T-cell (primary cell): ENCODE measurements around the gene SRSF4. TPM values are rescaled to one million over a fixed set of nuclear protein-coding genes. Genes with fewer than 3 reads are reported as not detected.

ENCODE experiments used
- ATAC-seq, 4 experiments: fragments of 200-7000 bp in 3 of 4; fragments of 150-1000 bp in 1 of 4; cut with Tn5 transposase; replicated peaks in 1 of 4; 1 replicate in 3 of 4; 2 replicates in 1 of 4; pipeline ENCODE4 v1.10.0; 2021; ENCODE audit warnings: moderate library complexity in 3 of 4, mild to moderate bottlenecking in 2 of 4, moderate number of reproducible peaks in 1 of 4
- CTCF ChIA-PET, 2 donors: fragments of 300-600 bp; sonication (Branson Sonifier 250); formaldehyde crosslinking; loops; one replicate each; lab custom pipeline; 2022; ENCODE audit warnings: antibody characterized with exemption in 2 of 2; lab: Charles Lee
- POLR2A ChIA-PET, 2 donors: fragments of 300-600 bp; sonication (Branson Sonifier 250); formaldehyde crosslinking; loops; one replicate each; lab custom pipeline; 2022; ENCODE audit warnings: antibody characterized with exemption in 2 of 2; lab: Charles Lee
- DNase-seq, 35 experiments: peaks; one replicate each; pipeline versions ENCODE4 v3.0.0 to v3.0.0-alpha.2; 2013 to 2023
- H3K27ac ChIP-seq: one replicate; pipeline ENCODE4 v1.5.1; 2013; ENCODE audit warnings: low read length
- H3K27me3 ChIP-seq, 2 experiments: replicated peaks in 1 of 2; 1 replicate in 1 of 2; 2 replicates in 1 of 2; pipeline versions ENCODE4 v1.6.1 to v1.7.0; 2013; ENCODE audit warnings: low read length in 1 of 2, mixed read lengths in 1 of 2; ENCODE audit not compliant: control insufficient read depth in 2 of 2, insufficient read depth in 2 of 2; ENCODE audit errors: extremely low read depth in 1 of 2
- H3K36me3 ChIP-seq, 2 donors: 1 replicate in 1 of 2; 2 replicates in 1 of 2; pipeline versions ENCODE4 v1.6.1 to v1.7.0; 2013; ENCODE audit warnings: low read length in 1 of 2; ENCODE audit not compliant: control insufficient read depth in 2 of 2, insufficient read depth in 1 of 2; ENCODE audit errors: extremely low read depth in 1 of 2
- H3K4me1 ChIP-seq, 2 experiments: 1 replicate in 1 of 2; 2 replicates in 1 of 2; pipeline versions ENCODE4 v1.6.1 to v1.7.0; 2013; ENCODE audit warnings: low read length in 2 of 2, mixed read lengths in 1 of 2; ENCODE audit not compliant: insufficient read depth in 2 of 2, control insufficient read depth in 1 of 2; ENCODE audit errors: extremely low read depth in 1 of 2
- H3K4me3 ChIP-seq, 2 donors: 1 replicate in 1 of 2; 2 replicates in 1 of 2; pipeline versions ENCODE4 v1.5.1 to v1.7.0; 2013; ENCODE audit warnings: mild to moderate bottlenecking in 2 of 2, low read length in 1 of 2, moderate library complexity in 1 of 2; ENCODE audit not compliant: control insufficient read depth in 1 of 2; ENCODE audit errors: extremely low read depth in 1 of 2
- H3K9me3 ChIP-seq: 2 replicates; pipeline ENCODE4 v1.7.0; 2013
- H3K27ac Mint-ChIP-seq, 2 donors: one replicate each; pipeline ENCODE4 v1.8.0; 2020 to 2021; ENCODE audit warnings: mild to moderate bottlenecking in 2 of 2, mixed read lengths in 2 of 2
- H3K27me3 Mint-ChIP-seq, 2 donors: one replicate each; pipeline ENCODE4 v1.8.0; 2021 to 2022; ENCODE audit warnings: mixed read lengths in 2 of 2
- H3K36me3 Mint-ChIP-seq: one replicate; pipeline ENCODE4 v1.8.0; 2021; ENCODE audit warnings: mixed read lengths
- H3K4me1 Mint-ChIP-seq, 3 donors: one replicate each; pipeline ENCODE4 v1.8.0; 2020 to 2022; ENCODE audit warnings: mixed read lengths in 3 of 3, mild to moderate bottlenecking in 1 of 3
- H3K4me3 Mint-ChIP-seq, 3 donors: one replicate each; pipeline ENCODE4 v1.8.0; 2020 to 2022; ENCODE audit warnings: mild to moderate bottlenecking in 3 of 3, mixed read lengths in 3 of 3, moderate library complexity in 3 of 3
- H3K9me3 Mint-ChIP-seq, 3 donors: one replicate each; pipeline ENCODE4 v1.8.0; 2020 to 2022; ENCODE audit warnings: mixed read lengths in 3 of 3
- WGBS: methylation state at CpG from one replicate; pipeline ENCODE4 v1.1.5; 2013; ENCODE audit warnings: missing lambda C conversion rate; ENCODE audit not compliant: insufficient coverage; 5-methylcytosine and 5-hydroxymethylcytosine counted together
- total RNA-seq, 35 experiments: library from RNA in 6 of 35; stranded (reverse) in 6 of 35; fragments of 120-200 nt in 1 of 35; gene quantifications; one replicate each; pipeline versions ENCODE4 v1.2.1 to v1.2.4 and lab custom pipeline; 2013 to 2026

SRSF4 gene
- total RNA-seq, 5 donors from 2014 or later (not counting 1 experiment from before 2014, with no cell fraction given): 76.0 to 90.4 (median 78.9) TPM

- H3K4me3 Mint-ChIP-seq: peak overlapping the region in 1 of 3 donors; percentile 32
- DNase-seq: no peak
Measured at GRCh38 chr1:29176576-29176975, 5.1 kb downstream of the SRSF4 start.

DNA sequence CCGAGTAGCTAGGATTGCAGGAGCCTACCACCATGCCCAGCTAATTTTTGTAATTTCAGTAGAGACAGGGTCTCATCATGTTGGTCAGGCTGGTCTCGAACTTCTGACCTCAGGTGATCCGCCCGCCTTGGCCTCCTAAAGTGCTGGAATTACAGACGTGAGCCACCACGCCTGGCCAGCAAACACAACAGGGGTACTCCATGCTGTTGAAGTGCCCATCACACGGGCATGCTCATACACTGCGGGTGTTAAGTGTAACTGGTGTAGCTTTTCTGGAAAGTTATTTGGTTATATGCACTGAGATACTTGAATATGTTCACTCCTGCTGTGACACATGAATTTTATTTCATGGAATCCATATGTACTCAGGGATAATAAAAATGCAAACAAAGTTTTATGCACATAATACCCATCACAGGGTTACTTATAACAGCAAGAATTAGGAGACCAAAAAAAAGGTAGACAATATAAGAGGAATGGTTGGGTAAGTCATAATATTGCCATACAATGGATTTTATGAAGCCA is 9.2 kb downstream of the SRSF4 start:
- ATAC-seq (no peak), DNase-seq (no peak)
- Histone ChIP-seq H3K9me3 (no peaks in the 10 kb centered on the region), H3K4me3 (no peak overlapping the region), H3K27ac (no peak overlapping the region), H3K27me3 (no peaks in the 10 kb centered on the region), H3K4me1 (peaks cover 21 to 38% of the 10 kb centered on the region in 2 experiments), H3K36me3 (peaks cover 2 to 8% of the 10 kb centered on the region in 2 donors)
- Mint-ChIP-seq H3K27me3 (no peaks in the 10 kb centered on the region), H3K4me1 (peaks cover 67 to 69% (median 69%) of the 10 kb centered on the region in 3 donors), H3K36me3 (peaks cover 32% of the 10 kb centered on the region), H3K9me3 (no peaks in the 10 kb centered on the region), H3K27ac (no peak overlapping the region), H3K4me3 (peak overlapping the region in 1 of 3 donors; percentile 9)
- ChIA-PET CTCF (no interaction called here), POLR2A (no interaction called here)
- 100% methylated on average over 7 of the region's 8 CpGs for WGBS

More at GRCh38 chr1:29176576-29176975, 5.1 kb downstream of the SRSF4 start:
- peaks cover 41 to 45% of the 10 kb centered on the region in 2 experiments for H3K4me1 ChIP-seq
- Mint-ChIP-seq H3K27me3 (no peaks in the 10 kb centered on the region), H3K4me1 (peaks cover 66 to 69% (median 68%) of the 10 kb centered on the region in 3 donors), H3K36me3 (peaks cover 22% of the 10 kb centered on the region), H3K9me3 (no peaks in the 10 kb centered on the region), H3K27ac (peak overlapping the region in 1 of 2 donors; percentile 34)
- no peak overlapping the region for H3K27ac ChIP-seq
- CTCF ChIA-PET: interaction anchor here in 1 of 2 donors (0.7 to 1.1 kb wide), 2 partner anchors 9 to 1258 kb away, joined by 3 read pairs; no protein-coding TSS in a partner anchor
- no peak for ATAC-seq
- H3K27me3 ChIP-seq: no peaks in the 10 kb centered on the region
- no peaks in the 10 kb centered on the region for H3K9me3 ChIP-seq
- POLR2A ChIA-PET: interaction anchor here (0.6 to 0.8 kb wide), 3 partner anchors 9 to 121 kb away, joined by 3 to 9 read pairs (median 5); no protein-coding TSS in a partner anchor
- no CpG with 5 or more reads among the region's 4 CpGs for WGBS
- no peak overlapping the region for H3K4me3 ChIP-seq
- peaks cover 0 to 10% of the 10 kb centered on the region in 2 donors for H3K36me3 ChIP-seq

GRCh38 chr1:29171521-29171920 is 10.2 kb downstream of the SRSF4 start:
- 39% methylated on average over 3 of the region's 5 CpGs for WGBS
- ATAC-seq (peak in 1 of 4 experiments; percentile 48), DNase-seq (no peak)
- Histone ChIP-seq H3K4me1 (peaks cover 20 to 41% of the 10 kb centered on the region in 2 experiments), H3K27me3 (no peaks in the 10 kb centered on the region), H3K27ac (no peak overlapping the region), H3K4me3 (no peak overlapping the region), H3K9me3 (no peaks in the 10 kb centered on the region), H3K36me3 (peaks cover 2 to 15% of the 10 kb centered on the region in 2 donors)
- Mint-ChIP-seq H3K36me3 (peaks cover 37% of the 10 kb centered on the region), H3K27ac (peak overlapping the region; percentile 6 to 11), H3K4me1 (peaks cover 67 to 70% (median 69%) of the 10 kb centered on the region in 3 donors), H3K4me3 (peak overlapping the region; percentile 19 to 56 (median 46)), H3K9me3 (no peaks in the 10 kb centered on the region), H3K27me3 (no peaks in the 10 kb centered on the region)
- CTCF ChIA-PET: interaction anchor here in 1 of 2 donors (0.6 to 0.7 kb wide), 3 partner anchors 31 to 613 kb away, joined by 3 to 5 read pairs (median 3); no protein-coding TSS in a partner anchor
- POLR2A ChIA-PET: no interaction called here

- no peak overlapping the region for H3K4me3 ChIP-seq
- 40% methylated on average over 1 of the region's 3 CpGs for WGBS
- H3K9me3 Mint-ChIP-seq: no peaks in the 10 kb centered on the region
- no peak overlapping the region for H3K27ac ChIP-seq
- H3K27me3 Mint-ChIP-seq: no peaks in the 10 kb centered on the region
- no peak for DNase-seq
- H3K27me3 ChIP-seq: no peaks in the 10 kb centered on the region
- H3K36me3 Mint-ChIP-seq: peaks cover 41% of the 10 kb centered on the region
- ChIA-PET CTCF (interaction anchor here in 1 of 2 donors (0.5 to 0.8 kb wide), 5 partner anchors 31 to 613 kb away, joined by 3 to 5 read pairs (median 3); partner anchors contain the start of gene YTHDF2), POLR2A (no interaction called here)
- H3K27ac Mint-ChIP-seq: peak overlapping the region in 1 of 2 donors; percentile 19
- no peaks in the 10 kb centered on the region for H3K9me3 ChIP-seq
- ATAC-seq: no peak
- peaks cover 2 to 20% of the 10 kb centered on the region in 2 donors for H3K36me3 ChIP-seq
- H3K4me3 Mint-ChIP-seq: peak overlapping the region; percentile 19 to 56 (median 46)
- H3K4me1 ChIP-seq: peaks cover 20 to 45% of the 10 kb centered on the region in 2 experiments
- peaks cover 67 to 71% (median 69%) of the 10 kb centered on the region in 3 donors for H3K4me1 Mint-ChIP-seq
Measured at GRCh38 chr1:29171089-29171488, 10.6 kb downstream of the SRSF4 start.

GRCh38 chr1:29169976-29170375 is 11.7 kb downstream of the SRSF4 start:
- Histone ChIP-seq H3K27ac (no peak overlapping the region), H3K27me3 (no peaks in the 10 kb centered on the region), H3K4me1 (peaks cover 20 to 48% of the 10 kb centered on the region in 2 experiments), H3K9me3 (no peaks in the 10 kb centered on the region), H3K4me3 (no peak overlapping the region), H3K36me3 (peaks cover 2 to 28% of the 10 kb centered on the region in 2 donors)
- Mint-ChIP-seq H3K27ac (peak overlapping the region in 1 of 2 donors; percentile 50), H3K4me3 (peak overlapping the region in 2 of 3 donors; percentile 0 to 13), H3K27me3 (no peaks in the 10 kb centered on the region), H3K9me3 (no peaks in the 10 kb centered on the region), H3K36me3 (peaks cover 46% of the 10 kb centered on the region), H3K4me1 (peaks cover 72 to 76% (median 76%) of the 10 kb centered on the region in 3 donors)
- ChIA-PET POLR2A (interaction anchor here in 1 of 2 donors (1.1 kb wide), 1 partner anchor 10 kb away, joined by 6 read pairs; no protein-coding TSS in a partner anchor), CTCF (interaction anchor here in 1 of 2 donors (0.8 kb wide), 2 partner anchors 33 to 433 kb away, joined by 3 read pairs; partner anchors contain the start of gene YTHDF2)
- DNase-seq (no peak), ATAC-seq (no peak)
- WGBS: no CpG with 5 or more reads among the region's 3 CpGs

- Histone ChIP-seq H3K9me3 (no peaks in the 10 kb centered on the region), H3K27me3 (no peaks in the 10 kb centered on the region), H3K36me3 (peaks cover 2 to 28% of the 10 kb centered on the region in 2 donors), H3K4me1 (peaks cover 18 to 33% of the 10 kb centered on the region in 2 experiments), H3K27ac (no peak overlapping the region), H3K4me3 (no peak overlapping the region)
- Mint-ChIP-seq H3K4me1 (peaks cover 80 to 91% (median 90%) of the 10 kb centered on the region in 3 donors), H3K36me3 (peaks cover 54% of the 10 kb centered on the region), H3K9me3 (no peaks in the 10 kb centered on the region), H3K27ac (no peak overlapping the region), H3K27me3 (no peaks in the 10 kb centered on the region), H3K4me3 (no peak overlapping the region)
- DNase-seq (no peak), ATAC-seq (no peak)
- CTCF ChIA-PET: interaction anchor here (0.6 to 1.2 kb wide), 4 partner anchors 9 to 1634 kb away, joined by 3 to 5 read pairs (median 4); no protein-coding TSS in a partner anchor
- POLR2A ChIA-PET: interaction anchor here (0.6 to 1.0 kb wide), 6 partner anchors 9 to 726 kb away, joined by 3 to 9 read pairs (median 6); no protein-coding TSS in a partner anchor
- no CpG with 5 or more reads among the region's 9 CpGs for WGBS
Measured at GRCh38 chr1:29167904-29168303, 13.8 kb downstream of the SRSF4 start.
